Measurements from ENCODE around the gene FSD1.
"Not testable (repeated sequence)": the region's sequence is repeated elsewhere in the genome, so short reads cannot be mapped to it uniquely, and the experiment has no call there.

FSD1 gene

GRCh38 chr19:4304538-4305256 lies at the start of gene FSD1:
FSD1 (plus strand) TSS chr19:4304598; CDS start chr19:4304747, 149 bp downstream.
- H3K4me3 Mint-ChIP-seq = peak within 1 kb of the TSS; percentile 72
- peak within 1 kb of the TSS; percentile 40 for H3K27ac Mint-ChIP-seq
- H3K27me3 Mint-ChIP-seq = no peaks in the 10 kb centered on the region
- H3K4me1 Mint-ChIP-seq (ENCODE audit: low read depth) = peaks cover 26% of the 10 kb centered on the region
- H3K36me3 Mint-ChIP-seq (ENCODE audit: low read depth) = no peaks in the 10 kb centered on the region
- no peaks in the 10 kb centered on the region for H3K9me3 Mint-ChIP-seq

DNA sequence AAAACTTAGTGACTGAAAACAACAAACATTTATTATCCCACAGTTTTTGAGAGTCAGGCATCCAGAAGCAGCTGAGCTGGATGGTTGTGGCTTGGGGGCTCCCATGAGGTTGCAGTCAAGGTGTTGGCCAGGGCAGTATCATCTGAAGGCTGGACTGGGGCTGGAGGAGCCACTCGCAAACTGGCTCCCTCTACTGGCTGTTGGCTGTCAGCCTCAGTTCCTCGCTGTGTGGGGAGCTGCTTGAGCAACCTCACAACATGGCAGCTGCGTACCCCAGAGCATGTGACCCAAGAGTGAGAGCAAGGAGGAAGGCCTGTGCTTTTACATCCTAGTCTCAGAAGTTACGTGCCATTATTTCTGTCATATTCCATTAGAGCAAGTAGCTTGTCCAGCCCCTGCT lies 47.8 kb upstream of the FSD1 start:
- H3K4me3 Mint-ChIP-seq = no peak overlapping the region
- H3K27ac Mint-ChIP-seq = no peak overlapping the region
- H3K9me3 Mint-ChIP-seq = no peaks in the 10 kb centered on the region
- peaks cover 58% of the 10 kb centered on the region for H3K36me3 Mint-ChIP-seq (ENCODE audit: low read depth)
- no peaks in the 10 kb centered on the region for H3K27me3 Mint-ChIP-seq
- no peaks in the 10 kb centered on the region for H3K4me1 Mint-ChIP-seq (ENCODE audit: low read depth)

DNA sequence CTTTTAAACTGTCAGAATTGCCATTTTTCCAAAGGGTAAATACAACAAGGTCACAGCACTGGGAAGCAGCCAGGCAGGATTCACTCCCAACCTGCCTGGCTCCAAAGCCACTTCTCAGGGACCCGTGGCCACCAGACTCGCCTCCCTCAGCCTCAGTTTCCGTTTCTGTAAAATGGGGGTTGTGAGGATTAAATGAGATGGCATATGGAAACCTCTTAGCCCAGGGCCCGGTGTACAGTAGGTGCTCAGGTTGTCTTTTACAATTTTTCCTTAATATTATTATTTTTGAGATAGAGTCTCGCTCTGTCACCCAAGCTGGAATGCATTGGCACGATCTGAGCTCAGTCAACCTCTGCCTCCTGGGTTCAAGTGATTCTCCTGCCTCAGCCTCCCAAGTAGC lies 47.4 kb upstream of the FSD1 start:
- H3K27ac Mint-ChIP-seq = no peak overlapping the region
- H3K4me3 Mint-ChIP-seq = no peak overlapping the region
- H3K27me3 Mint-ChIP-seq = no peaks in the 10 kb centered on the region
- no peaks in the 10 kb centered on the region for H3K4me1 Mint-ChIP-seq (ENCODE audit: low read depth)
- H3K36me3 Mint-ChIP-seq (ENCODE audit: low read depth) = peaks cover 55% of the 10 kb centered on the region
- H3K9me3 Mint-ChIP-seq = no peaks in the 10 kb centered on the region

DNA sequence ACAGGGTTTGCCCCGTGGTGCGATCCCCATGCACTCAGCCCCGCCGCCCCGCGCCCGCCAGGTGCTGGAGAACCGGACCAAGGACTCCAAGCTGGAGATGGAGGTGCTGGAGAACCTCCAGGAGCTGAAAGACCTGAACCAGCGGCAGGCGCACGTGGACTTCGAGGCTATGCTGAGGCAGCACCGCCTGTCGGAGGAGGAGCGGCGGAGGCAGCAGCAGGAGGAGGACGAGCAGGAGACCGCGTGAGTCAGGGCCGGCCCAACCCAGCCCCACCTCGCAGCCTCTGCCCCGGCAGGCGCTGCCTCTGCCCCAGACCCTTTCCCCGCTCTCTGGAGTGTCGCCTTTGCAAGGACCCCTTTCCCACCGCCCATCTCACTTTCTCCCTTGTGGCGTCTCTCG lies 46.2 kb upstream of the FSD1 start:
- Mint-ChIP-seq H3K36me3 (ENCODE audit: low read depth) (peaks cover 50% of the 10 kb centered on the region), H3K27me3 (no peaks in the 10 kb centered on the region), H3K9me3 (no peaks in the 10 kb centered on the region), H3K27ac (no peak overlapping the region), H3K4me3 (no peak overlapping the region), H3K4me1 (ENCODE audit: low read depth) (peaks cover 2% of the 10 kb centered on the region)

GRCh38 chr19:4260613-4261191 lies 43.7 kb upstream of the FSD1 start:
- Mint-ChIP-seq H3K9me3 (no peaks in the 10 kb centered on the region), H3K4me1 (ENCODE audit: low read depth) (peaks cover 20% of the 10 kb centered on the region)

GRCh38 chr19:4264812-4265211 lies 39.6 kb upstream of the FSD1 start:
- H3K4me3 Mint-ChIP-seq = no peak overlapping the region
- H3K27me3 Mint-ChIP-seq = no peaks in the 10 kb centered on the region
- peak overlapping the region; percentile 68 for H3K27ac Mint-ChIP-seq
- no peaks in the 10 kb centered on the region for H3K9me3 Mint-ChIP-seq
- peaks cover 58% of the 10 kb centered on the region for H3K36me3 Mint-ChIP-seq (ENCODE audit: low read depth)
- H3K4me1 Mint-ChIP-seq (ENCODE audit: low read depth) = peaks cover 25% of the 10 kb centered on the region

More at GRCh38 chr19:4260613-4261191, 43.7 kb upstream of the FSD1 start:
- Mint-ChIP-seq H3K36me3 (ENCODE audit: low read depth) (peaks cover 50% of the 10 kb centered on the region), H3K27ac (no peak overlapping the region), H3K27me3 (no peaks in the 10 kb centered on the region), H3K4me3 (no peak overlapping the region)

DNA sequence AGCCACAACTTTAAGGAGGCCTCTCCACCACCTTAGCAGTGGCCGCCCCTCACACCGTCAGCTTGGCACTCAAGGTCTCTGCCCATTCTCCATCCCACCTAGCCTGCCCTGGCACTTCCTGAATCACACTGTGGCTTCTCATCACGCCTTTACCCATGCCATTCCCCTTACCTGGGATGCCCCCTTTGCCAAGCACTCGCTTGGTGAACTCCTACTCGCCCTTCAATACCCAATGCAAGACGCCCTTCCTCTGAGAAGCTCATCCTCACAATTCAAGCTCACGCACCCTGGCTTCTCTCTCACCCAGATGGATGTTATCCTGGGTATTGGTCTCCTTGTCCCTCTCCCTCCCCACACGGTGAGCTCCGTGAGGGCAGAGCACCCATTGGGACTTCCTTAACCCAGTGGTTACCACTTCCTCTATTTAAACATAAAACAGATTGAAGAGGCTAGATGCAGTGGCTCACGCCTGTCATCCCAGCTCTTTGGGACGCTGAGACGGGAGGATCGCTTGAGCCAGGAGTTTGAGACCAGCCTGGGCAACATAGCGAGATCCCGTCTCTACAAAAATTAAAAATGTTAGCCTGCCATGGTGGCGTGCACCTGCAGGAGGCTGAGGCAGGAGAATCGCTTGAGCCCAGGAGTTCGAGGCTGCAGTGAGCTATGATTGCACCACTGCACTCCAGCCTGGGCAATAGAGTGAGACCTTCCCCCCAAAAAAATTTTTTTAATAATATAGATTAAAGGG lies 38.0 kb upstream of the FSD1 start:
- Mint-ChIP-seq H3K4me3 (no peak overlapping the region), H3K36me3 (ENCODE audit: low read depth) (peaks cover 52% of the 10 kb centered on the region), H3K27ac (no peak overlapping the region), H3K4me1 (ENCODE audit: low read depth) (peaks cover 25% of the 10 kb centered on the region), H3K27me3 (no peaks in the 10 kb centered on the region), H3K9me3 (no peaks in the 10 kb centered on the region)

GRCh38 chr19:4267101-4267900 lies 37.1 kb upstream of the FSD1 start:
- no peaks in the 10 kb centered on the region for H3K9me3 Mint-ChIP-seq
- no peak overlapping the region for H3K4me3 Mint-ChIP-seq
- peaks cover 60% of the 10 kb centered on the region for H3K36me3 Mint-ChIP-seq (ENCODE audit: low read depth)
- H3K27ac Mint-ChIP-seq = no peak overlapping the region
- peaks cover 25% of the 10 kb centered on the region for H3K4me1 Mint-ChIP-seq (ENCODE audit: low read depth)
- H3K27me3 Mint-ChIP-seq = no peaks in the 10 kb centered on the region

DNA sequence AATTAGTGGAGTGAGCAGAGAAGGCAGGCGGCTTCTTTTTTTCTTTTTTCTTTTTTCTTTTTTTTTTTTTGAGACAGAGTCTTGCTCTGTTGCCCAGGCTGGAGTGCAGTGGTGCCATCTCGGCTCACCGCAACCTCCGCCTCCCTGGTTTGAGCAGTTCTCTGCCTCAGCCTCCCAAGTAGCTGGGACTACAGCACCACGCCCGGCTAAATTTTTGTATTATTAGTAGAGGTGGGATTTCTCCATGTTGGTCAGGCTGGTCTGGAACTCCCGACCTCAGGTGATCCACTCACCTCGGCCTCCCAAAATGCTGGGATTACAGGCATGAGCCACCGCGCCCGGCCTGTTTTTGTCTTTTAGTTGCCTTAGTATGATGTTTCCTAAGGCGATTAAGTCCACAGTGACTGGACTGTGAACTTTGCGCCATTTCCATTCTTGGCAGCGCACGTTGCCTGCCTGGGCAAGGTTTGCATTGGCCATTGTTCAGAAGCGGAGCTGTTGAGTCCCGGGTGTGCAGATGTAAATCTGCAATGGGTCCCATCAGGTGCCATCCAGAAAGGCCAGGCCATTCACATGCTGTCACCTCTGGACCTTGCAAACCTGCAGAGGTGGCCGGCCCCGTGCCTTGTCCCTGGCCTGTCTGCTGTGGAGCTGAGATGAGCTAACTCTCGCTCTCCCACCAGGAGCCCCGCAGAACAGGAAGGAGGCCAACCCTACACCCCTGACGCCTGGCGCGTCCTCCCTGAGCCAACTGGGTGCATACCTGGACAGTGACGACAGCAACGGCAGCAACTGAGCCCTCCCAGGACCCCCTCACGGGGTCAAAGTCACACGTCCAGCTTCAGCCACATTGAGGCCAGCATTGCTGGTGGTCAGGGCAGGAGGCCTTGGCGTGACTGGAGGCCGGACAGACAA lies 36.2 kb upstream of the FSD1 start:
- Mint-ChIP-seq H3K4me3 (no peak overlapping the region), H3K9me3 (no peaks in the 10 kb centered on the region), H3K27ac (no peak overlapping the region), H3K4me1 (ENCODE audit: low read depth) (peaks cover 23% of the 10 kb centered on the region), H3K36me3 (ENCODE audit: low read depth) (peaks cover 58% of the 10 kb centered on the region), H3K27me3 (no peaks in the 10 kb centered on the region)

- Mint-ChIP-seq H3K27ac (no peak overlapping the region), H3K4me3 (no peak overlapping the region), H3K36me3 (ENCODE audit: low read depth) (peaks cover 50% of the 10 kb centered on the region), H3K4me1 (ENCODE audit: low read depth) (peaks cover 16% of the 10 kb centered on the region), H3K9me3 (no peaks in the 10 kb centered on the region), H3K27me3 (no peaks in the 10 kb centered on the region)
Observed at GRCh38 chr19:4268816-4269430, 35.5 kb upstream of the FSD1 start.

GRCh38 chr19:4272894-4273293 lies 31.5 kb upstream of the FSD1 start:
- H3K4me3 Mint-ChIP-seq = no peak overlapping the region
- H3K27ac Mint-ChIP-seq = no peak overlapping the region
- no peaks in the 10 kb centered on the region for H3K27me3 Mint-ChIP-seq
- peaks cover 23% of the 10 kb centered on the region for H3K36me3 Mint-ChIP-seq (ENCODE audit: low read depth)
- H3K9me3 Mint-ChIP-seq = no peaks in the 10 kb centered on the region
- H3K4me1 Mint-ChIP-seq (ENCODE audit: low read depth) = no peaks in the 10 kb centered on the region

GRCh38 chr19:4274321-4274686 lies 30.1 kb upstream of the FSD1 start:
- not testable (repeated sequence) for H3K27me3 Mint-ChIP-seq; H3K27ac Mint-ChIP-seq; H3K4me3 Mint-ChIP-seq; H3K9me3 Mint-ChIP-seq; H3K4me1 Mint-ChIP-seq (ENCODE audit: low read depth)
- H3K36me3 Mint-ChIP-seq (ENCODE audit: low read depth) = peaks cover 14% of the 10 kb centered on the region

DNA sequence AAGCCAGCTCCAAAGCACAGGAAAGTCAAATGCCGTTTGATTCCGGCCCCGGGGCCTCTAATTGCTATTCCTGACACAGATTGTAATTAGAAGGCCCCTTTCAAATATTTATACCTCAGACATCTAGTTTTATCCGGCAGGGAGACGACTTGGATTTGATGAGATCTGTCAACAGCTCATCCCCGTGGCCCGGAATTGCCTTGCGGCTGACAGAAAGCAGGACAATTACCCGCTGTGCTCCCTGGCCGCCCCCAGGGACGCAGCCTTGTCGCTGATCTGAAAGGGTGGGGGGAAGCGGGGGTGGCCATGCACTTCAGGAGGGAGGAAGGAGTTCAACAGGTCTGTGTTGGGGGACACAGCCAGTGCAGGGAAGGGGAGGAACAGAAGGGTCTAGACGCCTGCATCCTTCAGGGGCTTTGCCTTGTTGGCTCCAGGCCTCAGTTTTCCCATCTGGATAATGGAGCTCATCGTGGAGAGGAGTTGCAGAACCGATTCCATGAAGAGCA lies 27.2 kb upstream of the FSD1 start:
- Mint-ChIP-seq H3K36me3 (ENCODE audit: low read depth) (peaks cover under 1% of the 10 kb centered on the region), H3K9me3 (no peaks in the 10 kb centered on the region), H3K4me1 (ENCODE audit: low read depth) (peaks cover 6% of the 10 kb centered on the region), H3K27me3 (peaks cover 13% of the 10 kb centered on the region), H3K4me3 (no peak overlapping the region), H3K27ac (no peak overlapping the region)

Data from stimulated activated naive CD8-positive, alpha-beta T cell treated with anti-CD3 and anti-CD28 coated beads, Interleukin-15, Interleukin-2, amounts not matched to agents 100 ng/mL and 50 ng/mL, for 24 hours (primary cell).